Upper lobe of left lung (tissue), 4 donors: ENCODE results near the gene KMT5B.

ENCODE experiments used
- POLR2A ChIP-seq, 4 donors: fragments of 450-650 bp; IDR thresholded peaks; one replicate each; pipeline ENCODE4 v1.5.1; 2016 to 2017; ENCODE audit warnings: antibody characterized with exemption in 4 of 4, mild to moderate bottlenecking in 2 of 4
- POLR2AphosphoS5 ChIP-seq, 2 donors: sonication (generic); formaldehyde crosslinking; IDR thresholded peaks; one replicate each; pipeline ENCODE4 v1.5.1; 2017; ENCODE audit warnings: antibody characterized with exemption in 2 of 2
- TF ChIP-seq, protein P1 (sequence below), 6 experiments: fragments of 450-650 bp in 4 of 6; fragments of 200-600 bp in 2 of 6; sonication (generic) in 2 of 6; IDR thresholded peaks; one replicate each; pipeline ENCODE4 v1.5.1; 2016 to 2019; ENCODE audit warnings: antibody characterized with exemption in 6 of 6

DNA sequence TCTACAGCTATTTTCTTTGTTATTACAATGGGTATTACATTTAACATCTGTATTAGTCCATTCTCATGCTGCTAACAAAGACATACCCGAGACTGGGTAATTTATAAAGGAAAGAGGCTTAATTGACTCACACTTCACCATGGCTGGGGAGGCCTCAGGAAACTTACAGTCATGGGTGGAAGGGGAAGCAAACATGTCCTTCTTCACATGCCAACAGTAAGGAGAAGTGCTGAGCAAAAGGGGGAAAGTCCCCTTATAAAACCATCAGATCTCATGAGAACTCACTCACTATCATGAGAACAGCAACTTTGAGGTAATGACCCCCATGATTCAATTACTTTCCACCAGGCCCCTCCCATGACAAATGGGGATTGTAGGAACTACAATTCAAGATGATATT, 16.5 kb upstream of the KMT5B start:
- TF ChIP-seq, protein P1, sequence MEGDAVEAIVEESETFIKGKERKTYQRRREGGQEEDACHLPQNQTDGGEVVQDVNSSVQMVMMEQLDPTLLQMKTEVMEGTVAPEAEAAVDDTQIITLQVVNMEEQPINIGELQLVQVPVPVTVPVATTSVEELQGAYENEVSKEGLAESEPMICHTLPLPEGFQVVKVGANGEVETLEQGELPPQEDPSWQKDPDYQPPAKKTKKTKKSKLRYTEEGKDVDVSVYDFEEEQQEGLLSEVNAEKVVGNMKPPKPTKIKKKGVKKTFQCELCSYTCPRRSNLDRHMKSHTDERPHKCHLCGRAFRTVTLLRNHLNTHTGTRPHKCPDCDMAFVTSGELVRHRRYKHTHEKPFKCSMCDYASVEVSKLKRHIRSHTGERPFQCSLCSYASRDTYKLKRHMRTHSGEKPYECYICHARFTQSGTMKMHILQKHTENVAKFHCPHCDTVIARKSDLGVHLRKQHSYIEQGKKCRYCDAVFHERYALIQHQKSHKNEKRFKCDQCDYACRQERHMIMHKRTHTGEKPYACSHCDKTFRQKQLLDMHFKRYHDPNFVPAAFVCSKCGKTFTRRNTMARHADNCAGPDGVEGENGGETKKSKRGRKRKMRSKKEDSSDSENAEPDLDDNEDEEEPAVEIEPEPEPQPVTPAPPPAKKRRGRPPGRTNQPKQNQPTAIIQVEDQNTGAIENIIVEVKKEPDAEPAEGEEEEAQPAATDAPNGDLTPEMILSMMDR (IDR thresholded peaks at IDR 0.05) = no peak
- TF ChIP-seq POLR2A (IDR thresholded peaks at IDR 0.05) (no peak), POLR2AphosphoS5 (IDR thresholded peaks at IDR 0.05) (no peak)
